Tracheal epithelial cell (primary cell): ENCODE results near the gene HDX. TPM values are rescaled to one million over a fixed set of nuclear protein-coding genes. Genes with fewer than 3 reads are reported as not detected.

ENCODE experiments used
- total RNA-seq: library from RNA; depleted of rRNA; stranded (reverse); fragments of >200 nt; gene quantifications from 2 replicates; pipeline ENCODE4 v1.2.1, GENCODE V29; 2014

Gene HDX
- total RNA-seq = 0.85 and 5.5 TPM in 2 replicates

GRCh38 chrX:84501798-84502628 lies at the start of gene HDX:
Gene HDX (minus strand): TSS chrX:84502453. CDS start chrX:84475397, 27,056 bp downstream.

